ENCODE data around the gene AARS1.
"Not testable (repeated sequence)": the region's sequence is repeated elsewhere in the genome, so short reads cannot be mapped to it uniquely, and the experiment has no call there.

Gene AARS1

DNA sequence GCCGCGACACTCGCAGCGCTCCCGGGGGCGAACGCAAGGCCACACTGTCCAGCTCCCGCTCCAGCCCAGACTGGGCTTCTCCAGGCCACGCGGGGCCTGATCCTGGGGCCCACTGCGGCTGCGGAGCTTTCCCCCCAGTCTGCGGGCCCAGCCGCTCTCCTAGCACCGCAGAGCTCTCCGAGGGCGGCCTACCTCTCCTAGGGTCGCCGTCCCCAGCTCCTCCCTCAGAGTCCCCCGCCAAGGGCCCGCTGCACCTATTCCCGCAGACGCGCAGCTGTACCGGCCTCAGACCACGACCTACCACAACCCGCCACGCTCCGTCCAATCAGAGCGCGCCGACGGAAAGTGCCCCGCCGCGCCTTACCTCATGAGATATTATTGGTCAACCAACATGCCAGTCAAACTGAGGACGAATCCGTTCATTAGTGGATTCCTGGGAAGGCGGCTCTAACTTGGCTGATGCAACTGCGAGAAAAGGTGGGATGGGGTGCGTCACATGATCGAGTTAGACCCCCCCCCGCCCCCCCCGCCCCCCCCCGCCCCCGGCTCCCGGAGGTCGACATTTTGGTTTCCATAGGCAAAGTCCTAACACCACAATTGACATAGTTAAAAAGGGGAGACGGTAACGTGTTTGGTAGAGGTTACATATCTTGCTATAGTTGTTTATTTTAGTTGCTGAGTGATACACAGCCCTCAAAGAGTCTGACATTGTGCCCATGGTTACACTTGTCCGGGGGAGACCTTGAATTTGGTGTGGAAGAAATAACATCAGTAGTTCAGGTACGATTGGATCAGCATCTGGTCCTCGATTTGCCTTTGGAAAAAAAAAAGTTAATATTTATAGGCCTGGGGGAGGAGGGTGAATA is at the start of gene AARS1:
Gene AARS1 (minus strand): TSS at position 278 of the 866 bp plus-strand sequence. CDS start 6,743 bp downstream, outside the sequence.
- DNase-seq (ENCODE audit: low read depth in 2 of 2) = peak; percentile 93 to 95

DNA sequence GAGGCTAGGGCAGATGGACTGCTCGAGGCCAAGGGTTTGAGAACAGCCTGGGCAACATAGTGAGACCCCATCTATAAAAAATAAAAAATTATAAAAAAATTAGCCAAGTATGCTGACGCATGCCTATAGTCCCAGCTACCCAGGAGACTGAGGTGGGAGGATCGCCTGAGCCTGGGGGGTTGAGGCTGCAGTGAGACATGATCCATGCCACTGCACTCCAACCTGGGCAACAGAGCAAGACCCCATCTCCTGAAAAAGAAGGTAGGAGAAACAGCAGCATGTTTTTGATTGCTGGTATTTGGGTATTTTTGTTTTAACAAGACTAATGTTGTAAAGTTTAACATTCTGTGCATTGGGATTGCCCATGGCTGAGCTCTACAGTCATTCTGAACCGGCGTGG is 48.5 kb upstream of the AARS1 start:
- no peak for DNase-seq (ENCODE audit: low read depth in 2 of 2)

DNA sequence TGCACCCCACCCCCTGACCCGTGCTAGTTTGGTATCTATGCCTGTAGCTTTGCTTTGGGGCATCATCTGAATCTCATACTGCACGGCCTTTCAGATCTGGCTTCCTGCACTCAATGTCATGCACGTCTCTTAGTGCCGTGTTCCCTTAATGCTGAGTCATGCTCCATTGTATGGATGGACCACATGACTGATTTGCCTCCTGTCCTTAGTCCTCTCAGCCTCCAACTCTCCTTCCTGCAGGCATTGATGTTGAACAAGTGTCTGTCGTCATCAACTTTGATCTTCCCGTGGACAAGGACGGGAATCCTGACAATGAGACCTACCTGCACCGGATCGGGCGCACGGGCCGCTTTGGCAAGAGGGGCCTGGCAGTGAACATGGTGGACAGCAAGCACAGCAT is 43.4 kb upstream of the AARS1 start:
- not testable (repeated sequence) for DNase-seq (ENCODE audit: low read depth in 2 of 2)

DNA sequence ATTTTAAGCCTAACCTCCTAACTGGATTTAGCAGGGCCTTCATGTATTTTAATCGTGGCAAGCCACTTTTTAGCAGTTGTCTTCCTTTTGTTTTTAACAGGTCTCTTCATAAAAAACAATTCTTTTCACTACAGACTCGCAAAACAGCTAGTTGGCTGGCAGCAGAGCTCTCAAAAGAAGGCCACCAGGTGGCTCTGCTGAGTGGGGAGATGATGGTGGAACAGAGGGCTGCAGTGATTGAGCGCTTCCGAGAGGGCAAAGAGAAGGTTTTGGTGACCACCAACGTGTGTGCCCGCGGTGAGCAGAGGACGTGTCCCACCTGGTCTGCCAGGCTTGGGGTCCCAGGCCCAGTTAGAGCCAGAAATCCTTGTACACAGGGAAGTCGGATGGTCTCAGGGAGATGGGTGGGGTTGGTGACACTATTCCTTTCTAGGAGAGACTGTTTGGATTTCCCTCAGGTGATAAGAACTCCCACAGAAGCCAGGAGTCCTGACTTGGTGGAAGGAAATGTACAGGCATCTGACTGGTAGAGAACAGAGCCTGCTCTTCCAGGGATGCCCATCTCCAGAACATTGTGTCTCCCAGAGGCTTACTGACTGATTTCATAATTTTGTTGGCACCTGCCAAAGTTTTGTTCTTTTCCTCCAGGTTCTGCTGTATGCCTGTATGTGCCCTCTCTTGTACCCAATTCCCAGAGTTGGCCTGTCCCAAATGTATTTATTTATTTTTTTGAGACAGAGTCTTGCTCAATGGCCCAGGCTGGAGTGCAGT is 42.5 kb upstream of the AARS1 start:
- no peak for DNase-seq (ENCODE audit: low read depth in 2 of 2)

DNA sequence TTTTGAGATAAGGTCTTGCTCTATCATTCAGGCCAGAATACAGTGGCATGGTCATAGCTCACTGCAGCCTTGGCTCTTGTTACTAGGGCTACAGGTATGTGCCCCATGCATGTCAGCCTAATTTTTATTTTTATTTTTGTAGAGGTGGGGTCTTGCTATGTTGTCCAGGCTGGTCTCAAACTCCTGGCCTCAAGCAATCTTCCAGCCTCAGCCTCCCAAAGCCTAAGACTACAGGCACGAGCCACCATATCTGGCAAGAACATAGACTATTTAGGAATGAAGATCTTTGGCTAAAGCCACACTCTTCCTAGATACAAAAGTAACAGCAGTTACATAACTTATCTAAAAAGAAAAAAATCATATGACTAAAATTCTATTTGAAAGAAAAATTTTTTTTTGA is 41.8 kb upstream of the AARS1 start:
- DNase-seq (ENCODE audit: low read depth in 2 of 2) = no peak

DNA sequence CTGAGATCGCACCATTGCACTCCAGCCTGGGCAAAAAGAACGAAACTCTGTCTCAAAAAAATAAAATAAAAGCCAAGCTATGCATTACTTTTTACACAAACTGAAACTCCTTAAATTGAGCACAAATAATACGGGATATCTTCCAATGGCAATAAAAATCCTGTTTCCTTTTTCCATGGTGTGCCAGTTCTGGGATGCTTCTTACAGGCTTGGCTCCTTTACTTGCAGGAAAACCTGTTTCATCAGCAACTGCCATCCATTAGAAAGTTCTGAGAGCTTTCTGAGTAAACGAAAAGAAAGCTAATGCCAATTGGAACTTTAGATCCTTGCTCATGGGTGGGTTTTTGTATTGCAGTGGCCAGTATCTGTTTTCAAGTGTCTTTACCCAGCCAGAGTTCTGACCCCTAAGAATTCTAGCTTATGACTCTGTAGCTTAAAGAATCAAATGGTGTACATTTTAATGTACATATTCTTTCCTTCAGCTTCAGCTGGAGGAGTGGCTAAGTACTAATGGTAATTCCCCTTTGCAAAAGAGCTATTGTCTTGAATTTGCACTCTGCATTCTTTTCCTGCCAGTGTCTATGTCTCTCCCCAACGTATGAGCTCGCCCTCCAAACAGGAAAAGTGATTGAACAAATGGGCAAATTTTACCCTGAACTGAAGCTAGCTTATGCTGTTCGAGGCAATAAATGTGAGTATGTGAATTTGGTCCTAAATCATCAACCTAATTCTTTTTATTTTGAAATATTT is 35.9 kb upstream of the AARS1 start:
- no peak for DNase-seq (ENCODE audit: low read depth in 2 of 2)

DNA sequence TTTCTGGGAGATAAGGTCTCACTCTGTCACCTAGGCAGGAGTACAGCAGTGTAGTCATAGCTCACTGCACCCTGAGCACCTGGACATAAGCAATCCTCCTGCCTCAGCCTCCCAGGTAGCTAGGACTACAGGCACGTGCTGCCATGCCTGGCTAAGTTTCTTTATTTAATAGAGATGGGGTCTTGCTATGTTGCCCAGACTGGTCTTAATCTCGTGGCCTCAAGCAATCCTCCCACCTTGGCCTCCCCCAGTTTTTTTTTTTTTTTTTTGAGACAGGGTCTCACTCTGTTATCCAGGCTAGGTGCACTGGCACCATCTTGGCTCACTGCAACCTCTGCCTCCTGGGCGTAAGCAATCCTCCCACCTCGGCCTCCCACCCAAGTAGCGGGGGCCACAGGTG is 30.8 kb upstream of the AARS1 start:
- DNase-seq (ENCODE audit: low read depth in 2 of 2) = no peak

DNA sequence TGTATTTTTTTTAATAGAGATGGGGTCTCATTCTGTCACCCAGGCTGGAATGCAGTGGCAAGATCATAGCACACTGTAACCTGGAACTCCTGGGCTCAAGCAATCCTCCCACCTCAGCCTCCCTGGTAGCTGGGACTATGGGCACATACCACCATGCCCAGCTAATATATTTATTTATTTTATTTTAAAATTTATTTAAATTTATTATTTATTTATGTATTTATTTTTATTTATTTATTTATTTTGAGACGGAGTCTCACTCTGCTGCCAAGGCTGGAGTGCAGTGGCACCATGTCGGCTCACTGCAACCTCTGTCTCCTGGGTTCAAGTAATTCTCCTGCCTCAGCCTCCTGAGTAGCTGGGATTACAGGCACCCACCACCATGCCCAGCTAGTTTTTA is 18.4 kb upstream of the AARS1 start:
- not testable (repeated sequence) for DNase-seq (ENCODE audit: low read depth in 2 of 2)

DNA sequence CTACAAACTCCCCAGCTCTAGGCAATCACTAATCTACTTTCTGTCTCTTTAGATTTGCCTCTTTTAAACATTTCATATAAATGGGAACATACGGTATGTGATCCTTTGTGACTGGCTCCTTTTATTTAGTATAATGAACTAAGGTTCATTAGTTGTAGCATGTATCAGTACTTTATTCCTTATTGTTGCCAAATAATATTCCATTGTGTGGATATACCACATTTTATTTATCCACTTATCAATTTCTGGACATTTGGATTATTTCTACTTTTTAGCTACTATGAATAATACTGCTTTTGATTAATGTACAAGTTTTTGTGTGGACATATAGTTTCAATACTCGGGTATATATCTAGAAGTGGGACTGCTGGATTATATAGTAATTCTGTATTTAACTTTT is 17.6 kb upstream of the AARS1 start:
- DNase-seq (ENCODE audit: low read depth in 2 of 2) = no peak

DNA sequence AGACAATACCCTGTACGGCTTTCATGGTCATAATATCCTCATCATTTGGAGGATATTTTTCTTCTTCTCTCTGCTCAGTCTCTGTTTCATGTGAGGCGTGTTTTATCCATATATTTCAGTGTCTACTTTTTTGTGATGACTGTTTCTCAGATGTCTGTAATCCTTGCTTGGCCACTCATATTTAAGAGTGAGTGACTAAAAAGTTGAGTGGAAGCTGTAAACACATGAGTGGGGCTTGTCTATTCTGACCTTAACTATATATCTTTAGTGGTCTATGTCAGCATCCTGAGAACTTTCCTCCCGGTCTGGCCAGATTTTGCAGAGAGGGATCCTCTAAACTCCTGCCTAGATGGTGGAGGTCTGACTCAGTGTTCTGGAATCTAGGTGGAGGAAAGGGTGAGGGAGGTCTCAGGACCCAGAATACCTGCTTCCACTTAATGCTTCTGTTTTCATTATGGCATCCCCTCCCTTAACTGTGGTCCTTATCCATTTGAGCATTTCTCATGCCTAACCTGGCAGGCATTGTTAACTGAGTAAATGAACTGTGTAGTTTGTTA is 15.7 kb upstream of the AARS1 start:
- DNase-seq (ENCODE audit: low read depth in 2 of 2) = no peak

DNA sequence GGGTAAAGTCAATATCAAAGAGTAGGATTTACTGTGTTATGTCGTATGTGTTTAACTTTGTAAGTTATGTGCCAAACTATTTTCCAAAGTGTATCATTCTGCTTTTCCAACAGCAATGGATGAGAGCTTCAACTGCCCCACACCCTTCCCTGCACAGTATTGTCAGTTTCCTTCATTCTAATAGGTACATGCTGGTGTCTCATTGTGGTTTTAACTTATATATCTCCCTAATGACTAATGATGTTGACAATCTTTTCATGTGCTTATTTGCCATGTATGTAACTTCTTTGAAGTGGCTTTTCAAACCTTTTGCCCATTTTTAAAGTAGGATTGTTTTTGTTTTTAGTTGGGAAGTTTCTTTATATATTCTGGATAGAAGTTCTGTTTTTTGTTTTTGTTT is 13.4 kb upstream of the AARS1 start:
- DNase-seq (ENCODE audit: low read depth in 2 of 2) = no peak

DNA sequence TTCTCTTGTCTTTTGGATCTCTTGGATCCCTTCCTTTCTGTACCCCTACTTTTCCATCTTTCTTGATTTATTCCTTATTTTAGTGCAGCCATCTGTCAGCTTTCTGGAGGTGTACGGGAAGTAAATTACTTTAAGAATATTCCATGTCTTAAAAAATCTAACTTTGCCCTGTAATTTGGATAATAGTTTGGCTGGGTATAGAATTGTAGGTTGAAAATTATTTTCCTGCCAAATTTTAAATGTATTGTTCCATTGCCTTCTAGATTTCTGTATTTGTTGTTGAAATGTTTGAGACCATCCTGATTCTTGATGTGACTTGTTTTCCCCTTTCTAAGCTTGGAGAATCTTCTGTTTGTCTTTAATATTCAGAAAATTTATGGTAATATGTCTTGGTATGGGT is 11.8 kb upstream of the AARS1 start:
- DNase-seq (ENCODE audit: low read depth in 2 of 2) = no peak

DNA sequence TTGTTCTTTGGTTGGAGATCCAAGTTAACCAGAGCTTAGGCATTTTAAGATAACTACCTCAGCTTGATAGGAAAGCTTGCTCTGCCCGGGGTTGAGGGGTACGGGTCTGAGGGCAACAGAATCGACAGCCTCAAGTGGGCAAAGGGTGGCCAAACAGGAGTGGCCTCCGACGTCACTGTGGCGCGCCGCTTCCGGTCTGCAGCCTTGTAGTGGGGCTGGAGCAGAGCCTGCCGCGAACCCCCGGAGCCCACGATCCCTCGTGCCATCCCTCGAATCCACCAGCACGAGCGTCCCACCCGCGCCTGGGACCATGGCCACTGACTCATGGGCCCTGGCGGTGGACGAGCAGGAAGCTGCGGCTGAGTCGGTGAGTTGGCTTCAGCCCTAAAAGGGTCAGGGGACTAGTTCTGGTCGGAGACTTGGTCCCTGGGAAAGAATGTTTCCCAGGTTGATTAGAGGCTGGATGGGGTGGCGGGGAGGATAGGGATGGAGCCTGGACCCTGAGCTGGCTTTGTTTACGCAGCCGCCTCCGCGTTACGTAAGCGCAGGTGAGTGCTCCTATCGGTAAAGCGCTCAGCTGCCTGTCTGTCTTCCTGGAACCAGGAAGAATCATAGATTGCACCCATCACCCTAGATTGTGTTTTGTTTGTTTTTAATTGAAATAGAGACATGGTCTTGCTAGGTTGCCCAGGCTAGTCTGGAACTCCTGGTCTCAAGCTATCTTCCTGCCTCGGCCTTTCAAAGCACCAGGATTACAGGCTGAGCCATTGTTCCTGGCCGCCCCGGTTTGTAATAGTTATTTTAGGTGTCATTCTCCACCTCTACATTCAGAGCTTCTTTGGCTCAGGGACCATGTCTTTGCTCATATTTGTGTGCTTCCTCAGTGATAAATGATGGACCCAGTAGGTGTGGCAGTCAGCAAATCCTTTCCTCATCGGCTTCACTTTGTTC is 10.0 kb upstream of the AARS1 start, which contains the start of gene DDX19B:
Gene DDX19B (plus strand): TSS at position 199 of the 951 bp plus-strand sequence. CDS start 112 bp downstream, at position 311.
- peak; percentile 13 to 50 for DNase-seq (ENCODE audit: low read depth in 2 of 2)

DNA sequence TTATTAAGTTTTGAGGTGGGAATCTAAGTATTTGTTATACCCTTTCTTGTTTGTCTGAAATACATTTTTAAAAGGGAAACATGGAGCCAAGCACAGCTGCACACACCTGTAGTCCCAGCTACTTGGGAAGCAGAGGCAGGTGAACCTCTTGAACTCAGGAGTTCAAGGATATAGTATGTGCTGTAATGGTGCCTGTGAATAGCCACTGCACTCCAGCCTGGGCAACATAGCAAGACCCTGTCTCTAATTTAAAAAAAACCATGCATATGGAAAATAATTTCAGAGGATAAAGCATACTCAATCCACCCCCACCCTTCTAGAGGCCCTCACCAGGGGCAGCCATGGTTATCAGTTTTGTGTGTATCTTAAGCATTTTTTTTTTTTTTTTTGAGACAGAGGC is 6.3 kb upstream of the AARS1 start:
- no peak for DNase-seq (ENCODE audit: low read depth in 2 of 2)

DNA sequence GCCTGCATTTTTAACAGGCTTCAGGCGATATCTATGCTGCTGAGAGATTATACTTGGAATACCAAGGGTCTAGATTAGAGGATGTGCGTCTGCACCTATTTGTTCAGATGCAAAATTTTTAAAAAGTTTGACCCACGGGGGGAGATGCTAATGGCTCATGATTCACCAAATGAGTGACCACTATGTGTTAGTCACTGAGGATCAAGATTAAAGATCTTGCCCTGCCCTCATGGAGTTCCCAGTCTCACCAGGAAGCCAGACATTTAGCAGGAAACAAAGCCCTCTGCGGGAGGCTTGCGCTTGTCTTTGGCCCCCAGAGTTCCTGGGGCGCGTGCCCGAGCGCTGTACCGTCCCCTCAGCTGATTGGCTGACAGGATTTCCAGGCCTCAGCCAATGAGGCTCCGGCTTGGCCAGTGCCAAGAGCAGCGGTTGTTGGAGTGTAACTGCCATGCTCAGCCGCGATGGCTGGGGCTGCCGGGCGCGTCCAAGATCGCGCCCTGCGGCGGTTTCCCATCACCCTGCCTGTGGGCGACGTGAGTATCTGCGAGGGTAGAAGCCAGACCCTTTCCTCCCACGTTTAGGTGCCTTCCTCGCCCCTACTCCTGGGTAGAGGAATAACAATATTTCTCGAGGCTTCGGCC is 5.2 kb upstream of the AARS1 start:
- DNase-seq (ENCODE audit: low read depth in 2 of 2) = no peak

DNA sequence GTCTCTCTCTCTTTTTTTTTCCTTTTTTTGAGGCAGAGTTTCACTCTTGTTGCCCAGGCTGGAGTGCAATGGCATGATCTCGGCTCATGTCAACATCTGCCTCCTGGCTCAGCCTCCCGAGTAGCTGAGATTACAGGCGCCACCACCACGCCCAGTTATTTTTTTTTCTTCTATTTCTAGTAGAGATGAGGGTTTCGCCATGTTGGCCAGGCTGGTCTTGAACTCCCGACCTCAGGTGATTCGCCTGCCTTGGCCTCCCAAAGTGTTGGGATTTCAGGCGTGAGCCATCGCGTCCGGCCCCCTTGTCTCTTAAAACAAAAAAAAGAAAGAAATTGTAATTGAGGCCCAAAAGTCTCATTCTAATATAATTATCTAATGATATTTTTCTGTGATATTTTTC is 2.8 kb upstream of the AARS1 start:
- not testable (repeated sequence) for DNase-seq (ENCODE audit: low read depth in 2 of 2)

DNA sequence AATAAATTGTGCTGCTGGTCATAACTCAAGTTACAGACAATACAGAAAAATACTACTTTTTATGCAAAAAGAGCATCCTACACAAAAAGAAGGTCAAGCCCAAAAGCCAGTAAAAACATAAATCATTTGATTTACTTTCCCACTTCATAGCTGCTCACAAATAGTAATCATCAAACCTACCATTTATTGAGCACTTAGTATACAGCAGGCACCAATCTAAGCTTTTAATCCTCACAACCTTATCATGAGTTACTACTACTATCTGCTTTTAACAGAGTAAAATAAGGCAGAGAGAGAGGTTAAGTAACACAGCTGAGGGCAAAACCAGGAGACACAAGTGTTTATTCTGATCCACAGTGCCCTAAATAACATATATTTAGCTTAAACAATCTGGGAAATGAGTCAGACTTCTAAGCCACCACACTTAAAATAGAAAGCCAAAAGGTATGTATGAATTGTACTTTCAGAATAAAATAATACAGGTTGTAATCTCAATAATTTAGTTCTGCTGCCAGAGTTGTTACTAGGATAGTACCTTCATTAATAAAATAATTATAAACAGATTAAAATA is 1.7 kb upstream of the AARS1 start:
- DNase-seq (ENCODE audit: low read depth in 2 of 2) = no peak

DNA sequence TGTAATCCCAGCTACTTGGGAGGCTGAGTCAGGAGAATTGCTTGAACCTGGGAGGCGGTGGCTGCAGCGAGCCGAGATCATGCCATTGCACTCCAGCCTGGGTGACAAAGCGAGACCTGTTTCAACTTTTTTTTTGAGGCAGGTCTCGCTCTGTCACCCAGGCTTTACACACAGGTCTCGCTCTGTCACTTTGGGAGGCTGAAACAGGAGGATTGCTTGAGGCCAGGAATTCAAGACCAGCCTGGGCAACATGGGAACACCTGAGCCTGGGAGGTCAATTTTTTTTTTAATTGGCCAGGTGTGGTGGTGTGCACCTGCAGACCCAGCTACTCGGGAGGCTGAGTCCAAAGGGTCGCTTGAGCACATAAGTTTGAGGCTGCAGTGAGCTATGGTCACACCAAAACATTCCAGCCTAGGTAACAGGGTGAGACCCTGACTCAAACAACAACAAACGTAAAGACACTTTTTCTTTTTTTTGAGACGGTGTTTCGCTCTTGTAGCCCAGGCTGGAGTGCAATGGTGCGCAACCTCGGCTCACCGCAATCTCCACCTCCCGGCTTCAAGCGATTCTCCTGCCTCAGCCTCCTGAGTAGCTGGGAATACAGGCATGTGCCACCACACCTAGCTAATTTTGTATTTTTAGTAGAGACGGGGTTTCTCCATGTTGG is 1.9 kb downstream of the AARS1 start:
- not testable (repeated sequence) for DNase-seq (ENCODE audit: low read depth in 2 of 2)

DNA sequence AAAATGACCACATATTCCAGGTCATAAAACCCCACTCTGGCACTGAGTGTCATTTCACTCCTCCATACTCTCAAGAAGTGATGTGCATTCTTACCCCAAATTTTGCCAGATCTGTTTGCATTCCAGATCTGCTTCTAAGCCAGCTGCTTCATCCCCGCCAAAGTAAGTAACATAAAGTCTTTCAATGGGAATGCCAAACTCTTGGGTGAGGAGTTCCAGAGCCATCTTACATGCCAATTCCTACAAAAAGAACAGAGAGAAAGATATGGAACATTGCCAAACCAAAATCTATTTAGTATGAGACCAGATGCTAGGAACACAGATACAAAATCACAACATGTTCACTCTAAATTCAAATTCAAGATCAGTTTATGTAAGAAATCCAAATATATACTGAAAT is 12.9 kb downstream of the AARS1 start:
- no peak for DNase-seq (ENCODE audit: low read depth in 2 of 2)
